ENCODE measurements around the gene SLC2A10.

DNA sequence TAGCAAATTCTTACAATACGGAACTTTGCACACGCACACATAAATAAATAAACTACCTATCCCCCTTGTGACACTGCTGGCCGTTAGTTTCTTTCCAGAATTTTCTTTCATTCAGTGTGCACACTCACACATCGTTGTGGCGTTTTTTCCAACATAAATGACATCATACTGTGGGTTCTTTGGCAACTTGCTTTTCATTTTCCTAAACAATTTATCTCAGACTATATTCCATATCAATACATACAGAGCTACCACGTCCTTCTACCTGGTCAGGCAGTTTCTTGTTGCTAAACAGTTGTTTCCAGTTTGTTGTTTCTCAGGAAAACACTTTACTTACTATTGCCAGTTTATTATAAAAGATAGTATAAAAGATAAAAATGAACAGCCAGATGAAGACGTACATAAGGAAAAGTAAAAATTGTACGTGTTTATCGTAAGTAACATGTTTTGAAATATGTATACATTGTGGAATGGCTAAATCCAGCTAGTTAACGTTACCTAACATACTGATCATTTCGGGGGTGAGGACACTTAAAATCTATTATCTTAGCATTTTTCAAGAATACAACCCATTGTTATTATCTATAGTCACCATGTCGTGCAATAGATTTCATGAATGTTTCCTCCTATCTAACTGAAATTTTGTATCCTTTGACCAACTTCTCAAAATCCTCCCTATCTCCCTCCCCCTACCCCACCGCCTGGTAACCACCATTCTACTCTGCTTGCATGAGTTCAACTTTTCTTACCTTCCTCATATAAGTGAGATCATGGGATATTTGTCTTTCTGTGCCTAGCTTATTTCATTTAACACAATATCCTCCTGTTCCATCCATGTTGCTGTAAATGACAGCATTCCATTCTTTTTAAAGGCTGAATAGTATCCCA lies 19.0 kb upstream of the SLC2A10 start:
- TF ChIP-seq, protein P1, sequence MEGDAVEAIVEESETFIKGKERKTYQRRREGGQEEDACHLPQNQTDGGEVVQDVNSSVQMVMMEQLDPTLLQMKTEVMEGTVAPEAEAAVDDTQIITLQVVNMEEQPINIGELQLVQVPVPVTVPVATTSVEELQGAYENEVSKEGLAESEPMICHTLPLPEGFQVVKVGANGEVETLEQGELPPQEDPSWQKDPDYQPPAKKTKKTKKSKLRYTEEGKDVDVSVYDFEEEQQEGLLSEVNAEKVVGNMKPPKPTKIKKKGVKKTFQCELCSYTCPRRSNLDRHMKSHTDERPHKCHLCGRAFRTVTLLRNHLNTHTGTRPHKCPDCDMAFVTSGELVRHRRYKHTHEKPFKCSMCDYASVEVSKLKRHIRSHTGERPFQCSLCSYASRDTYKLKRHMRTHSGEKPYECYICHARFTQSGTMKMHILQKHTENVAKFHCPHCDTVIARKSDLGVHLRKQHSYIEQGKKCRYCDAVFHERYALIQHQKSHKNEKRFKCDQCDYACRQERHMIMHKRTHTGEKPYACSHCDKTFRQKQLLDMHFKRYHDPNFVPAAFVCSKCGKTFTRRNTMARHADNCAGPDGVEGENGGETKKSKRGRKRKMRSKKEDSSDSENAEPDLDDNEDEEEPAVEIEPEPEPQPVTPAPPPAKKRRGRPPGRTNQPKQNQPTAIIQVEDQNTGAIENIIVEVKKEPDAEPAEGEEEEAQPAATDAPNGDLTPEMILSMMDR (conservative IDR thresholded peaks at IDR 0.05 in 1 of 2, IDR thresholded peaks at IDR 0.05 in 1 of 2; ENCODE audit: extremely low read depth in 1 of 2, insufficient read depth in 1 of 2, low read depth in 1 of 2, low read length in 2 of 2) = no peak
- no peak for TF ChIP-seq EZH2 (IDR thresholded peaks at IDR 0.05; ENCODE audit: borderline replicate concordance, low read length)

Measured in mammary epithelial cell (primary cell).